ENCODE data around the gene ZNF48. TPM values are rescaled to one million over a fixed set of nuclear protein-coding genes. Genes with fewer than 3 reads are reported as not detected.

The ZNF48 gene
- polyA plus RNA-seq, 12 donors, result 4.6 to 26.2 (median 6.2) TPM; not detected in 1

DNA sequence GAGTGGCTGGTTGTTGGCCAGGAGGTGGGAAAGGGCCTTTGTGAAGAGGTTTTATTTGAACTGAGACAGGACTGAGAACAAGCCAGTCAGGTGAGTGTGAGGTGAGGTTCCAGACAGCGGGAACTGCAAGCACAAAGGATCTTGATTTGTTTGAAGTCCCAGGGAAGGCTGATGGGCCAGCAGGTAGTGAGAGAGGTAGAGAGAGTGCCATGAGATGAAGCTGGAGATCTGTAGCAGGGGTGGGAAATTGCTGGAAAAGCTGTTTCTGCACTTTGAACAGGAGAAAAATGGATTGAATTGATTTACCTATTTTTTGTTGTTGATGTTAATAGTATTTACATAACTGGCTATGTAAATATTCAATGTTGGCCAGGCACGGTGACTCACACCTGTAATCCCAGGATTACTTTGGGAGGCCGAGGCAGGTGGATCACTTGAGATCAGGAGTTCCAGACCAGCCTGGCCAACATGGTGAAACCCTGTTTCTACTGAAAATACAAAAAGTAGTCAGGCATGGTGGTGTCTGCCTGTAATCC, 42.4 kb downstream of the ZNF48 start:
- no peak for DNase-seq

DNA sequence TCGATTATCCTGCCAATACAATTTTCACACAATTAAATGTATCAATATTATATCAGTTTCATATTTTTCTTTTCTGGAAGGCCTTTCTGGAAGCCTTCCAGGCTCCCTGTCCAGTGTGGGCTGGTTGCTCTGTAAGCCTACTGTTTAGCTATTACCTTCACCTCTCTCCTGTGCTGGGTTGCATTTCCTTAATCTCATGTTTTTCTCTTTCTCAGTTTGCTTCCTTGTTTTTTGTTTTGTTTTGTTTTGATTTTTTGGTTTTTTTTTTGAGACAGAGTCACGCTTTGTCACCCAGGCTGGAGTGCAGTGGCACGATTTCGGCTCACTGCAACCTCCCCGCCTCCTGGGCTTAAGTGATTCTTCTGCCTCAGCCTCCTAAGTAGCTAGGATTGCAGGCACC, 43.6 kb downstream of the ZNF48 start:
- no peak for DNase-seq

DNA sequence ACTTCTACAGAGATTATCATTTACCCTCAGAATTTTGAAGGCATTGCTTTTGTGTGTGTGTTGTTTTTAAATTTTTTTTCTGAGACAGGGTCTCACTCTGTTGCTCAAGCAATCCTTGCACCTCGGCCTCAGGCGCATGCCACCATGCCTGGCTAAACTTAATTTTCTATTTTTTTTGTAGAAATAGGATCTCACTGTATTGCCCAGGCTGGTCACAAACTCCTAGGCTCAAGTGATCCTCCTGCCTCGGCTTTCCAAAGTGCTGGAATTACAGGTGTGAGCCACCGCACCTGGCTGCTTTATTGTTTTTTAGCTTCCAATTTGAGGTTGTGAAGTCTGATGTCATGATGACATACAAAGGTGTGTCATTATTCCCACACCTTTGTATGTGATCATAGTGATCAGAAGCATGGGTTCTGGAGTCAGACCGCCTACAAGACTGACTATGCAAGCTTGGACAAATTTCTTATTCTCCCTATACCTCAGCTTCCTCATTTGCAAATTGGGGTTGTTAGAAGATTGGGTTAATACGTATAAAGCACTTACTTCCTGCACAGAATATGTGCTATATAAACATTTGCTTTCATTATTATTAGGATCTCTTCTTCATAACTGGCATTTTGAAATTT, 44.6 kb downstream of the ZNF48 start:
- DNase-seq, result no peak

DNA sequence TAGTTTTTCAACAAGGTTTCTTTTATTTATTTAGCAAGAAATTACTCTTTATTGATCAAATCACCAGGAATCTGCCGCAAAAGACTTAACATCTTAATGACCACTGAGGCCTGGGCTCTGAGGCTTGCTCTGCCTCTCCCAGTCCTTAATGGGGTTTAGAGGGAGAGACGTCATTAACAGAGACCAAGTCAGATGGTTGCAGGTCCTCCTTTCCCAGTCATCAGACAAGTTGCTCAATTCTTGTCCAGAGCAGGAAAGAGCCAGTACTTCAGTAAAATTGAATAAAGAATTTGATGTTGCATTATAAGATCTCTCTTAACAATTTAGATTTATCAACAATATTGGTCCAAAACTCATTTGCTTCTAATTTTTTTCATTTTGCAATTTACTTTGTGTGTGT, 48.4 kb downstream of the ZNF48 start:
- no peak for DNase-seq

DNA sequence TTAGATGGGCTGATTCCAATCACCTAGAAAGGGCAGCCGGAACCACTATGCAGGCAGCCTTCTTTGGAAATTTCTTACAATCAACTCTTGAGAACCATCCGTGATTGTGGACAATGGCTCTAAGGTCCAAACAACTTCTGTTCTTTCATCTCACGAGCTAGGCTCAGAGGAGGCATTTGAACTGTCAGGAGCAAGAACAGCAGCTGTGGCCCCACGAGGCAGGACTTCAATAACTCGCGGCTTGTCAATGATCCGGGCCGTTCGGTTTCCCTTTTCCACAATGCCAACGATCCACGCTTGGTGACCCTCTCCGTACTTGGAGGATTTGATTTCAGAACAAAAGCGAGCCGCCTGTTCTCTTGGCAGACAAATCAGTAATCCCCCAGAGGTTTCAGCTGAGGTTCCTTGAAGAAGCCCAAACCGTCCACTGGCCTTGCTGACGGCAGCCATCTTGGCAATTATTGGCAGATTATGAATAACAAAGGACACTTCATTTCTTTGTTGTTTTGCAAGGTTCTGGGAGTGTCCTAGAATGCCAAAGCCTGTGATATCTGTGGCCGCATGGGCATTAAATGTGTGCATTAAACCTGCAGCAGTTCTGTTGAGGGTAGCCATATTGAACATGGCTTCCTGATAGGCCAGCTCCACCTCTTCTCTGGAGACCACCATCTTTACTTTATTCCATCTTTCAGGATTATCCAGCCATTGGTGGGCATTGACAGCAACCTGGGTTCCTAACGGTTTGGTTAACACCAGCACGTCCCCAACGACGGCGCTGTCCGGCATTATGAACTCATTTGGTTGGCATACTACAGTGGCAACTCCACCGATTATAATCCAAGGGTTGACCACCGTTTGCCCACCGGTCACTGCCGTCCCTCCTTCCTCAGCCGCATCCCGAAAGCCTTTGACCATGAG, 49.3 kb downstream of the ZNF48 start:
- no peak for DNase-seq

DNA sequence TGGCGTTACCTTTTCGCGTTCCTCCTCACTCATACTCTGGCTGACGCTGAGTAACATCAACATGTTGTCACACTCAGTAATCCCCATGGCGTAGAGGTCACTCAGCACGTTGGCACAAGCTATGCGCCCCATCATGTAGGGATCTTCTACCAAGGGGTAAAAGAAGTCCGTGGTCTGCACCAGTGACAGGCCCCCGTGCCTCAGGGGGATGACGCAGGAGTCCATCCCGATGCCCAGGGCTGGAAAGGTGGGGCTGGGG, 49.9 kb downstream of the ZNF48 start:
- no peak for DNase-seq

DNA sequence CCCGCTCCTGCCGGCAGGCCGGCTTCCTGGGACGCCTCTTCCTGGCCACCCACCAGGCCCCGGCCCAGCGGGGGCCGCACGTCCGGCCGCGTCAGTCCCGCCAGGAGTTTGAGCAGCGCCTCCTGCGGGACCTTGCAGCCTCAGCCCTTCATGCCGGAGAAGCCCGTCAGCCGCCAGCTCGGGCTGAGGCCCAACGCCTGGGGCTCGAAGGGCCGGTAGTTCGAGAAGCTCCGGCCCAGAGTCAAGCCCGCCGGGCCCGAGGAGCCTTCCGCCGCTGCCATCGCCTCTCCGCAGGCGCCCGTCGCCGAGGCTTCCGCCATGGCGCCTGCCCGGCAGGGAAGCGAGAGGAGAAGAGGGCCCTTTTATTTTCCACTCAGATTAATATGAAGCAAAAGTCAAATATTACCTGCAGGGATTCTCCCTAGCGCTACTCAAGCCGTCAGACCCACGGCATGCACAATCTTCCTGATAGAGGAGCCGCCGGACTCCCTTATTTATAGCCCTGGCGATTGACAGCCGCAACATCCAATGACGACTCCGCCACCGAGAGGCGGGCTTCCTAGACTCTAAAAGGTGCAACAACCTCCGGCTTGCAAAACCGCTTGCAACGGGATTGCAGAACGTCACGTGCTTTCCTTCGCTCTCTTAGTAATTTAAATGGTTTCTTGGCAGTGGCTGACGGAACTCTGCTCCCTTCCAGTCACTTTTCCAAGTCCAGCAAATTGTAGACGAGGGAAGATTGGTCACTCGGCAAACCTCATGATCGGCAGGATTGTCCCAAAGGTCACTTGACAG, 50.4 kb downstream of the ZNF48 start, which contains the start of gene SEPHS2:
SEPHS2 (minus strand) TSS at position 467 of the 795 bp plus-strand sequence; CDS start at position 320, 147 bp downstream.
- DNase-seq, result peak; percentile 97

DNA sequence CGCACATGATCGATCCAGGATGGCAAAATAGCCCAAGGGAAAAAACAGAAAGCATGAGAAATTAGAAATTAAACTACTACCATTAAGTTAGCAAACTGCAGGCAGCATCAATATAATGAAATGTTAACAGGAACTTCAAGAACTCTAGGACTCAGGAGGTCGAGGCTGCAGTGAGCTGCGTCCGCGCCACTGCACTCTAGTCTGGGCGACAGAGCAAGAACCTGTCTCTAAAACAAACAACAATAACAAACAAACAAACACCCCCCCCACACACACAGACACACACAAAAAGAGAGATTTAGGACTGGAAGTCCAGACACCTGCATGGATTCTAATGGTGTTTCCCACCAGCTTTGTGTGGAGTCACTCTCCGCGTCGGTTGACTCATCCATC, 51.0 kb downstream of the ZNF48 start:
- DNase-seq, result no peak

DNA sequence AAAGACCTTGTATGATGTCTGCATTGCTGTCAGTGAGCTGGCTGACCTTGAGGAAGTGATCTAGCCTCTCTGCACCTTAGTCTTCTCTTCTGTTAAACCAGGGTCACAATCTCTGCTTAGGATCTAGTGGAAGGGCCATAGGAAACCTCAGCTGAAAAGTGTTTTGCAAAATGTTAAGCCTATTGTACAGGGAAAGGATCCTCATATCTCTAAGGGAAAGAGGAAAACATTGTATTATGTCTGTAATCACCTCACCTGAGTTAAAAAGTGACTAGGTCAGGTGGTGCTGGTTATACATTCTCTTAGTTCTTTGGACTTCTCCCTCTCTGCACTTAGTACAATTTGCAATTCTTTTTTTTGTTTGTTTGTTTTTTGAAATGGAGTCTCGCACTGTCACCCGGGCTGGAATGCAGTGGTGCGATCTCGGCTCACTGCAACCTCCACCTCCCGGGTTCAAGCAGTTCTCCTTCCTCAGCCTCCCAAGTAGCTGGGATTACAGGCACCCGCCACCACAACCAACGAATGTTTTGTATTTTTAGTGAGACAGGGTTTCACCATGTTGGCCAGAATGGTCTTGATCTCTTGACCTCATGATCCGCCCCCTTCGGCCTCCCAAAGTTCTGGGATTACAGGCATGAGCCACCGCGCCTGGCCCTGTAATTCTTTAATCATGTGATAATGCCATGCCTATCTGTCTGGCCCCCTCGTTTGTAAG, 52.4 kb downstream of the ZNF48 start:
- DNase-seq, result no peak

DNA sequence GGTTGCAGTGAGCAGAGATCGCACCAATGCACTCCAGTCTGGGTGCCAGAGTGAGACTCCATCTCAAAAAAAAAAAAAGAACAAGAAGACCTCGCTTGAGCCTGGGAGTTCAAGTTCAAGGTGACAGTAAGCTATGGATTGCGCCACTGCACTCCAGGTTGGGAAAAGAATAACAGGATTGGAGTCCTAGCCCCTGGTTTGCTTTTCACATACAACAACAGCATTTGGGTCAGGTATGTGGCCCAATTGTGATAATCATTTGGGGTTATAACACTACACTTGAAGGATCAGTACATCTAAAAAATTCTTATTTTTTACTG, 53.9 kb downstream of the ZNF48 start:
- no peak for DNase-seq

Other genes starting within 250 kb of the ZNF48 start
- 10 to 100 TPM in 8 of 12 donors, 1 to 10 TPM in 3, not detected in 1; 6.0 to 41.9 (median 11.0) TPM for gene CORO1A, start 211.8 kb upstream of the ZNF48 start, polyA plus RNA-seq (ENCODE audit: insufficient read length in 12 of 12)
- gene BOLA2B, start 201.8 kb upstream of the ZNF48 start, polyA plus RNA-seq (ENCODE audit: insufficient read length in 12 of 12), result 10 to 100 TPM in 10 of 12 donors, not detected in 2; 13.0 to 35.0 (median 17.4) TPM
- 10 to 100 TPM in 9 of 12 donors, 1 to 10 TPM in 2, not detected in 1; 6.8 to 21.8 (median 13.7) TPM for gene SLX1A, start 201.5 kb upstream of the ZNF48 start, polyA plus RNA-seq (ENCODE audit: insufficient read length in 12 of 12)
- gene SULT1A3, start 196.2 kb upstream of the ZNF48 start, polyA plus RNA-seq (ENCODE audit: insufficient read length in 12 of 12), result 1 to 10 TPM in 10 of 12 donors, not detected in 2; 1.7 to 5.9 (median 3.7) TPM
- gene NPIPB13, start 146.9 kb upstream of the ZNF48 start, polyA plus RNA-seq (ENCODE audit: insufficient read length in 12 of 12), result 10 to 100 TPM in 5 of 12 donors, 1 to 10 TPM in 3, under 1 TPM in 2, not detected in 2; 0.24 to 22.5 (median 10.1) TPM
- 10 to 100 TPM in 11 of 12 donors, not detected in 1; 26.8 to 87.9 (median 33.5) TPM for gene CD2BP2, start 40.1 kb upstream of the ZNF48 start, polyA plus RNA-seq (ENCODE audit: insufficient read length in 12 of 12)
- gene TBC1D10B, start 24.9 kb upstream of the ZNF48 start, polyA plus RNA-seq (ENCODE audit: insufficient read length in 12 of 12), result 10 to 100 TPM in 11 of 12 donors, not detected in 1; 24.1 to 52.0 (median 28.0) TPM
- gene MYL11, start 20.6 kb upstream of the ZNF48 start, polyA plus RNA-seq (ENCODE audit: insufficient read length in 12 of 12), result 1,000 to 10,000 TPM; 2,830 to 9,967 (median 7,161) TPM
- gene SEPTIN1, start 12.9 kb upstream of the ZNF48 start, polyA plus RNA-seq (ENCODE audit: insufficient read length in 12 of 12), result 1 to 10 TPM in 11 of 12 donors, not detected in 1; 1.3 to 7.2 (median 2.6) TPM
- 1 to 10 TPM in 10 of 12 donors, not detected in 2; 2.9 to 5.7 (median 4.4) TPM for gene ZNF771, start 12.2 kb downstream of the ZNF48 start, polyA plus RNA-seq (ENCODE audit: insufficient read length in 12 of 12)
- 10 to 100 TPM in 11 of 12 donors, not detected in 1; 20.0 to 42.3 (median 25.0) TPM for gene DCTPP1, start 34.6 kb downstream of the ZNF48 start, polyA plus RNA-seq (ENCODE audit: insufficient read length in 12 of 12)
- gene SEPHS2, start 50.5 kb downstream of the ZNF48 start, polyA plus RNA-seq (ENCODE audit: insufficient read length in 12 of 12), result 10 to 100 TPM in 11 of 12 donors, not detected in 1; 12.6 to 32.9 (median 15.5) TPM
- 10 to 100 TPM in 1 of 12 donors, 1 to 10 TPM in 9, not detected in 2; 1.2 to 11.1 (median 2.5) TPM for gene ITGAL, start 77.3 kb downstream of the ZNF48 start, polyA plus RNA-seq (ENCODE audit: insufficient read length in 12 of 12)
- 10 to 100 TPM in 11 of 12 donors, not detected in 1; 19.9 to 32.9 (median 25.7) TPM for gene ZNF768, start 131.1 kb downstream of the ZNF48 start, polyA plus RNA-seq (ENCODE audit: insufficient read length in 12 of 12)
- 1 to 10 TPM in 11 of 12 donors, not detected in 1; 5.6 to 7.8 (median 6.5) TPM for gene ZNF747, start 139.4 kb downstream of the ZNF48 start, polyA plus RNA-seq (ENCODE audit: insufficient read length in 12 of 12)
- gene ZNF764, start 163.0 kb downstream of the ZNF48 start, polyA plus RNA-seq (ENCODE audit: insufficient read length in 12 of 12), result 10 to 100 TPM in 1 of 12 donors, 1 to 10 TPM in 10, not detected in 1; 5.4 to 10.2 (median 6.5) TPM
- gene ZNF688, start 176.3 kb downstream of the ZNF48 start, polyA plus RNA-seq (ENCODE audit: insufficient read length in 12 of 12), result 10 to 100 TPM in 4 of 12 donors, 1 to 10 TPM in 7, not detected in 1; 5.1 to 14.9 (median 8.7) TPM
- 10 to 100 TPM in 8 of 12 donors, 1 to 10 TPM in 3, not detected in 1; 8.3 to 21.1 (median 11.0) TPM for gene ZNF785, start 190.3 kb downstream of the ZNF48 start, polyA plus RNA-seq (ENCODE audit: insufficient read length in 12 of 12)
- 10 to 100 TPM in 1 of 12 donors, 1 to 10 TPM in 10, not detected in 1; 6.0 to 12.6 (median 7.5) TPM for gene ZNF689, start 215.0 kb downstream of the ZNF48 start, polyA plus RNA-seq (ENCODE audit: insufficient read length in 12 of 12)

Data from muscle of arm (tissue), 12 donors.